Stimulated activated naive B cell treated with anti-CD40 and anti-IgM and Interleukin-4, amounts not matched to agents 10 μg/mL and 1 μg/mL and 100 μg/mL, for 72 hours (primary cell): ENCODE data around the gene SYNC.
"Not testable (repeated sequence)": the region's sequence is repeated elsewhere in the genome, so short reads cannot be mapped to it uniquely, and the experiment has no call there.

Experiments used
- ATAC-seq, 2 donors: fragments of 150-1000 bp; cut with Tn5 transposase; replicated peaks; 2 replicates each; pipeline ENCODE4 v1.10.0; 2021; ENCODE audit warnings: moderate library complexity in 1 of 2
- DNase-seq: peaks from one replicate; pipeline ENCODE4 v3.0.0; 2021
- H3K27ac Mint-ChIP-seq: one replicate; pipeline ENCODE4 v1.8.0; 2022; ENCODE audit warnings: mild to moderate bottlenecking, mixed read lengths
- H3K27me3 Mint-ChIP-seq, 2 donors: one replicate each; pipeline ENCODE4 v1.8.0; 2022; ENCODE audit warnings: mixed read lengths in 2 of 2
- H3K36me3 Mint-ChIP-seq, 2 donors: one replicate each; pipeline ENCODE4 v1.8.0; 2022; ENCODE audit warnings: mixed read lengths in 2 of 2, mild to moderate bottlenecking in 1 of 2
- H3K4me1 Mint-ChIP-seq, 2 donors: one replicate each; pipeline ENCODE4 v1.8.0; 2022; ENCODE audit warnings: mixed read lengths in 2 of 2, mild to moderate bottlenecking in 1 of 2
- H3K4me3 Mint-ChIP-seq, 2 donors: one replicate each; pipeline ENCODE4 v1.8.0; 2022; ENCODE audit warnings: mild to moderate bottlenecking in 2 of 2, mixed read lengths in 2 of 2, moderate library complexity in 1 of 2
- H3K9me3 Mint-ChIP-seq, 2 donors: one replicate each; pipeline ENCODE4 v1.8.0; 2022; ENCODE audit warnings: mixed read lengths in 2 of 2, mild to moderate bottlenecking in 1 of 2

SYNC gene

GRCh38 chr1:32651461-32652073 lies 51.0 kb downstream of the SYNC start:
- Mint-ChIP-seq H3K36me3 (peaks cover 32 to 37% of the 10 kb centered on the region in 2 donors), H3K4me3 (peak overlapping the region; percentile 91 to 95), H3K9me3 (no peaks in the 10 kb centered on the region), H3K27me3 (no peaks in the 10 kb centered on the region), H3K27ac (peak overlapping the region; percentile 99), H3K4me1 (peaks cover 20 to 63% of the 10 kb centered on the region in 2 donors)
- peak; percentile 21 to 26 for ATAC-seq
- no peak for DNase-seq

GRCh38 chr1:32650752-32651460 lies 51.7 kb downstream of the SYNC start, which contains the start of gene RBBP4:
Gene RBBP4 (plus strand): TSS chr1:32651208. CDS start chr1:32651307, 99 bp downstream.
- Mint-ChIP-seq H3K27me3 (no peaks in the 10 kb centered on the region), H3K4me1 (peaks cover 20 to 62% of the 10 kb centered on the region in 2 donors), H3K9me3 (no peaks in the 10 kb centered on the region), H3K36me3 (peaks cover 30 to 37% of the 10 kb centered on the region in 2 donors), H3K27ac (peak within 1 kb of the TSS; percentile 99), H3K4me3 (peak within 1 kb of the TSS; percentile 91 to 95)
- ATAC-seq (peak; percentile 87 to 89), DNase-seq (peak; percentile 99)

GRCh38 chr1:32650248-32650751 lies 52.3 kb downstream of the SYNC start, which contains the start of gene ZBTB8OS:
Gene ZBTB8OS (minus strand): TSS chr1:32650550. CDS start chr1:32650529, 21 bp downstream.
- Mint-ChIP-seq H3K4me1 (peaks cover 16 to 56% of the 10 kb centered on the region in 2 donors), H3K36me3 (peaks cover 24 to 34% of the 10 kb centered on the region in 2 donors)
- peak; percentile 83 to 84 for ATAC-seq

GRCh38 chr1:32647308-32648134 lies 55.0 kb downstream of the SYNC start:
- Mint-ChIP-seq H3K9me3 (no peaks in the 10 kb centered on the region), H3K27me3 (no peaks in the 10 kb centered on the region), H3K4me1 (peaks cover 13 to 36% of the 10 kb centered on the region in 2 donors), H3K36me3 (peaks cover 16 to 22% of the 10 kb centered on the region in 2 donors), H3K27ac (peak overlapping the region; percentile 20), H3K4me3 (peak overlapping the region; percentile 22 to 23)
- no peak for ATAC-seq
- DNase-seq = no peak

More at GRCh38 chr1:32650248-32650751, 52.3 kb downstream of the SYNC start, which contains the start of gene ZBTB8OS:
- DNase-seq = peak; percentile 87
- Mint-ChIP-seq H3K27me3 (no peaks in the 10 kb centered on the region), H3K4me3 (peak within 1 kb of the TSS; percentile 91 to 95), H3K9me3 (no peaks in the 10 kb centered on the region), H3K27ac (peak within 1 kb of the TSS; percentile 99)

GRCh38 chr1:32644426-32644825 lies 58.1 kb downstream of the SYNC start:
- H3K27ac Mint-ChIP-seq = no peak overlapping the region
- H3K4me1 Mint-ChIP-seq = peaks cover 6 to 24% of the 10 kb centered on the region in 2 donors
- peaks cover 3 to 9% of the 10 kb centered on the region in 2 donors for H3K36me3 Mint-ChIP-seq

GRCh38 chr1:32642292-32642827 lies 60.2 kb downstream of the SYNC start:
- not testable (repeated sequence) for ATAC-seq, H3K4me1 Mint-ChIP-seq, H3K4me3 Mint-ChIP-seq, H3K36me3 Mint-ChIP-seq, H3K9me3 Mint-ChIP-seq, H3K27me3 Mint-ChIP-seq, DNase-seq, H3K27ac Mint-ChIP-seq

More at GRCh38 chr1:32644426-32644825, 58.1 kb downstream of the SYNC start:
- H3K9me3 Mint-ChIP-seq = no peaks in the 10 kb centered on the region
- ATAC-seq = no peak
- DNase-seq = no peak
- no peaks in the 10 kb centered on the region for H3K27me3 Mint-ChIP-seq
- H3K4me3 Mint-ChIP-seq = no peak overlapping the region

- ATAC-seq = no peak
These were observed 63.0 kb downstream of the SYNC start for GRCh38 chr1:32639489-32640075.

GRCh38 chr1:32636914-32637645 lies 65.5 kb downstream of the SYNC start:
- Mint-ChIP-seq H3K36me3 (peaks cover 21 to 37% of the 10 kb centered on the region in 2 donors), H3K27me3 (no peaks in the 10 kb centered on the region), H3K4me3 (no peak overlapping the region), H3K4me1 (peaks cover 5 to 12% of the 10 kb centered on the region in 2 donors), H3K9me3 (no peaks in the 10 kb centered on the region), H3K27ac (no peak overlapping the region)
- ATAC-seq = no peak
- no peak for DNase-seq

More at GRCh38 chr1:32639489-32640075, 63.0 kb downstream of the SYNC start:
- Mint-ChIP-seq H3K27me3 (no peaks in the 10 kb centered on the region), H3K9me3 (no peaks in the 10 kb centered on the region), H3K4me3 (no peak overlapping the region), H3K27ac (no peak overlapping the region), H3K4me1 (peaks cover 6 to 12% of the 10 kb centered on the region in 2 donors), H3K36me3 (peaks cover 19 to 24% of the 10 kb centered on the region in 2 donors)
- DNase-seq = no peak

GRCh38 chr1:32635508-32636277 lies 66.9 kb downstream of the SYNC start:
- no peak overlapping the region for H3K4me3 Mint-ChIP-seq
- no peak for DNase-seq
- no peak for ATAC-seq
- no peaks in the 10 kb centered on the region for H3K9me3 Mint-ChIP-seq
- no peak overlapping the region for H3K27ac Mint-ChIP-seq
- H3K27me3 Mint-ChIP-seq = no peaks in the 10 kb centered on the region
- H3K4me1 Mint-ChIP-seq = peaks cover 5 to 12% of the 10 kb centered on the region in 2 donors
- peaks cover 26 to 37% of the 10 kb centered on the region in 2 donors for H3K36me3 Mint-ChIP-seq

- Mint-ChIP-seq H3K27me3 (no peaks in the 10 kb centered on the region), H3K36me3 (peaks cover 32 to 44% of the 10 kb centered on the region in 2 donors), H3K9me3 (no peaks in the 10 kb centered on the region), H3K4me1 (peaks cover 5 to 13% of the 10 kb centered on the region in 2 donors), H3K27ac (no peak overlapping the region), H3K4me3 (no peak overlapping the region)
- DNase-seq (no peak), ATAC-seq (no peak)
These were observed 69.7 kb downstream of the SYNC start for GRCh38 chr1:32632829-32633228.

GRCh38 chr1:32630173-32630572 lies 72.4 kb downstream of the SYNC start:
- H3K27ac Mint-ChIP-seq, H3K4me3 Mint-ChIP-seq, DNase-seq, H3K4me1 Mint-ChIP-seq, H3K27me3 Mint-ChIP-seq, H3K9me3 Mint-ChIP-seq, ATAC-seq: not testable (repeated sequence)
- peaks cover 31 to 35% of the 10 kb centered on the region in 2 donors for H3K36me3 Mint-ChIP-seq
